GM13976 (cell line): ENCODE results near the gene UTP25.

Experiments used
- DNase-seq: peaks from one replicate; pipeline ENCODE4 v3.0.0; 2012; ENCODE audit warnings: low spot score
- in situ Hi-C: fragments of 300-500 bp; cut with MboI; formaldehyde crosslinking; loops from one replicate; pipeline ENCODE4 v1.12.0; 2022; ENCODE audit warnings: low sequenced_read_pairs, mixed read lengths, inconsistent platforms; ENCODE audit not compliant: unreplicated experiment
- TF ChIP-seq, protein P1 (sequence below): IDR thresholded peaks from 2 replicates; pipeline ENCODE4 v1.5.1; 2012; ENCODE audit warnings: borderline replicate concordance, mild to moderate bottlenecking; ENCODE audit not compliant: insufficient read depth; ENCODE audit errors: extremely low read depth, missing control alignments, control extremely low read depth

The UTP25 gene

DNA sequence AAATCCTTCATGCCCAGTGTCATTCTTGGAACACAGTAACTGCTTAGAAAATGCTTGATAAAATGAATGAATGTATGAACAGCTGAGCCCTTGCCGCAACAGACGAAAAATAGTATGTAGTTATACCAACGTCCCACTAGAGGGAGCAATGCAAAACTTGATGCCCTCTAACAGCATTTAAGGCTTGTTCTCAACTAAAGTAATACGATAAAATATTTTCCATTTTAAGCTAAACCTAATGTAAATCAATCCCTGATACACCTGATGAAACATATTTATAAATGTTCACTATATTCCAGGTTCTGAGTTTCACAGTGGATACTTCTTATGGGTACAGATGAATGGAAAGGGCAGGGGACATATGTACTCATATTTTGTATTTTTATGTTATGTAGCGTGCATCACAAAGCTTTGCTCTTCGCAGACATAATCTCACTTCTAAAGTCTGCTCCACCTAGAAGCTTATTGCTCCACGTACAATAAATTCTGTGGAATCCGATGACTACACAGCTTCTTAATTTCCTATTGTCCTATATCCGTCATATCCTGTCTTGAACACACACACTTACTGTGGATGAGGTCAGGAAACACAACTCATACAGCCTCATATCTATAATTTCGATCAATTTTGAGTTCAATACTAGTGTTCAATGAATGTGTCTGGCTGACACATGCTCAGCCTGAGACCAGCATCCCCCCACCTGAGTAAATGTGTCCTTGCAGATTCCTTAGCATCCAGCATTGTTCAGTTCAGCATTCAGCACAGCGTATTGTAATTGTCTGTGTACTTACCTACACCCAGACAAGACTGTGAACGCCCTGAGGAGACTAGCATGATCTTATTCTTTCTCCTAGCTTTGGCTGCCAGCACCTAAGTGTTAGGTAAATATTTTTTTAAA is 4.4 kb upstream of the UTP25 start:
- DNase-seq: peak; percentile 38
- in situ Hi-C loops: no loop called here
- TF ChIP-seq, protein P1, sequence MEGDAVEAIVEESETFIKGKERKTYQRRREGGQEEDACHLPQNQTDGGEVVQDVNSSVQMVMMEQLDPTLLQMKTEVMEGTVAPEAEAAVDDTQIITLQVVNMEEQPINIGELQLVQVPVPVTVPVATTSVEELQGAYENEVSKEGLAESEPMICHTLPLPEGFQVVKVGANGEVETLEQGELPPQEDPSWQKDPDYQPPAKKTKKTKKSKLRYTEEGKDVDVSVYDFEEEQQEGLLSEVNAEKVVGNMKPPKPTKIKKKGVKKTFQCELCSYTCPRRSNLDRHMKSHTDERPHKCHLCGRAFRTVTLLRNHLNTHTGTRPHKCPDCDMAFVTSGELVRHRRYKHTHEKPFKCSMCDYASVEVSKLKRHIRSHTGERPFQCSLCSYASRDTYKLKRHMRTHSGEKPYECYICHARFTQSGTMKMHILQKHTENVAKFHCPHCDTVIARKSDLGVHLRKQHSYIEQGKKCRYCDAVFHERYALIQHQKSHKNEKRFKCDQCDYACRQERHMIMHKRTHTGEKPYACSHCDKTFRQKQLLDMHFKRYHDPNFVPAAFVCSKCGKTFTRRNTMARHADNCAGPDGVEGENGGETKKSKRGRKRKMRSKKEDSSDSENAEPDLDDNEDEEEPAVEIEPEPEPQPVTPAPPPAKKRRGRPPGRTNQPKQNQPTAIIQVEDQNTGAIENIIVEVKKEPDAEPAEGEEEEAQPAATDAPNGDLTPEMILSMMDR: peak; percentile 68

DNA sequence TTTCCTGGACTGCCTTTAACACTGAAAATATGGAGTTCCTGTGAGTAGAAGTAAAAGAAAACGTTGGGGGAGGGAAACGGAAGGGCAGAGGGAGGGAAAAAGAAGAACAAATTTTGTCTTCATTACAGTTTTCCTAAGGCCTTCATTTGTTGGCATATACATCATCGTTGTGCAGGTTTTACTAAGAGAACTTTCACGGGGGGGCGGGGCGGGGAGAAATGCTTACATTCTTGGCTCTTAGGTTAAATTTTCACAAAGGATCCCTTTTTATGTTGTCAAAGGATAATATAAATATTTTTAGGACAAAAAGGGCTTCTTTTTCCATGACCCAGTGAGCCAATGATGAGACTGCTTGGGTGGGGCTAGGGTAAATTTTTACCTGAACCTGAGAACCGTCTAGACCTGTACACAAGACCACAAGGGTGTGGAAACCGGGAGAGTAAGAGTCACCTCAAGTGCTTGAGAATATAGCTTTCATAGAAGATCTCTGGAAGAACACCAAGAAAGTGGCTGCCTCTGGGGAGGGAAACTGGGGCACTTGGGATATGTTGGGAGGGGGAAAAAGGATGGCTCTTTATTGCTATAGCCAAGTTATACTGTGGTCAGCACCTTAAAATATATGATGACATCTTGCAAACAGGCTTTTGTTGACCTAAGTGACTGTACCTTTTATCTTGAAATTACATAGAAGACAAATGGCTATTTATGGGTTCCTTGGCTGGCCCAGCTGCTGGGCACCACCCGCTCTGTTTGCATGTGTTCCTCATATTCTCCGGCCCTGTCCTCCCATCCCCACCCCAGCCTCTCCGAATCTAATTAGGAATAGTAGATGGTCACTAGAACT is 2.0 kb upstream of the UTP25 start:
- TF ChIP-seq, protein P1: no peak
- no peak for DNase-seq
- in situ Hi-C loops: no loop called here

DNA sequence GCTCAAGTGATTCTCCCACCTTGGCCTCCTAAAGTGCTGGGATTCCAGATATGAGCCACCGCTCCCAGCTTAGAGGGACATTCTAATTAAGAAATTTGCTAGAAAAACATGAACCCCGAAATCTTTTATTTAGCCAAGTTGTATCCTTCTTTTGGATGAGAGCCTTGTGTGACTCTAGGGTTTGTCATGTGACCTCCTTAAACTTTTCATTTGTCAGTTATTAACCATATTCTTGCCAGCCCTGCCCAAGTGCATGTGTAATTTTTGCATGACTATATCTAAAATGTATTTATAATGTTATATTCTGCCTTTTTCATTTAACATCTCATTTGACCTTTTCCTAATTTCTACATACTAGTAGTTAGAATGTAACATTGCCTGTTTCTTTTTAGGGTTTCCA is 1.9 kb downstream of the UTP25 start:
- TF ChIP-seq, protein P1: no peak
- in situ Hi-C loops: no loop called here
- DNase-seq: no peak

DNA sequence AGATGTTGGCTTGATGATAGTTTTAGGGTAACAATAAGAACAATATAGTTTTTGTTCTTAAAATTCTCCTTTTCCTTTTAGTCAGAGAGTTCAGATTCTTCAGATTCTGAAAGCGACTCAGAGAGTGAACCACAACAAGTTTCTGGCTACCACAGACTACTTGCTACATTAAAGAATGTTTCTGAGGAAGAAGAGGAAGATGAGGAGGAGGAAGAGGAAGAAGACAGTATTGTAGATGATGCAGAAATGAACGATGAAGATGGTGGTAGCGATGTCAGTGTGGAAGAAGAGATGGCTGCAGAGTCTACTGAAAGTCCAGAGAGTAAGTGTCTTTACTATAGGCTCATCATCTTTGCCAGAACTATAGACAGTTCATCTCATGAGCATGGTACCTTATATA is 3.0 kb downstream of the UTP25 start:
- TF ChIP-seq, protein P1: no peak
- no peak for DNase-seq
- in situ Hi-C loops: no loop called here

DNA sequence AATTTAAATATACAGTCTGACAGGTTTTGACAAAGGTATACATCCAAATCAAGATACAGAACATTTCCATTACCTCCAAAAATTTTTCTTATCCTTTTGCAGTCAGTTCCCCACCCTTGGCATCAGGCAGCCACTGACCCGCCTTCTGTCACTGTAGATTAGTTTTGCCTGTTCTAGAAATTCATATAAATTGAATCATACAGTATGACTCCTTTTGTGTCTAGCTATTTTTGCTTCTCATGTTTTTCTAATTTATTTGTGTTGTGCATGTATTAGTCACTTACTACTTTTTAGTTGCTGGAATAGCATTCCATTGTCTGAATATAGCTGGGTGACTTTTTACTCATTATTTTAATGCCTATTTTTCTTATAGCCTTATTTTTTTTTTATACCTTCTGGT is 3.8 kb downstream of the UTP25 start:
- in situ Hi-C loops: no loop called here
- DNase-seq: no peak
- TF ChIP-seq, protein P1: no peak

DNA sequence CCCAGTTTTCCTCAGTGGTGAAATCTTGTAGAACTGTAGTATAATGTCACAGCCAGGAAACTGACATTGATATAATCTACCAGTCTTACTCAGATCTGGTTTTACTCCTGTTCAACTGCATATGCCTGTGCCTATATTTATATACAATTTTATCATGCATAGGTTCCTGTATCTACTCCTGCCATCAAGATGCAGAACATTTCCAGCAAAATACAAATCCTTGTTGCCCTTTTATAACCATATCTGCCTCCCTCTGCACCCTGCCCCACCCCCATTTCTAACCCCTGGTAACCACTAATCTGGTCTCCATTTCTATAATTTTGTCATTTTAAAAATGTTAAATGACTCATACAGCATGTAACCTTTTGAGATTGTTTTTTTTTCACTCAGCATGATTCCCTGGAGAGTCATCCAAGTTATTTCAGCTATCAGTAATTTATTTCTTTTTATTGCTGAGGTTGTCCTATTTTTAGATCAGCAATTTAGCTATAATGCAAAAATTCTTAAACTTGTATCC is 8.1 kb downstream of the UTP25 start:
- TF ChIP-seq, protein P1: no peak
- DNase-seq: no peak
- in situ Hi-C loops: no loop called here
